Hematopoietic multipotent progenitor cell treated with erythropoietin and hydrocortisone succinate and interleukin-3 and kit ligand, for 4 days (in vitro differentiated cells): ENCODE results near the gene AAGAB.
A peak's percentile ranks its signal among the peaks of the same experiment; 100 is the strongest.
"Not testable (repeated sequence)": the region's sequence is repeated elsewhere in the genome, so short reads cannot be mapped to it uniquely, and the experiment has no call there.

Experiments
- DNase-seq: peaks from one replicate; pipeline ENCODE4 v3.0.0-alpha.2; 2015

The AAGAB gene

GRCh38 chr15:67254238-67255175 is at the start of gene AAGAB, which contains the start of gene IQCH:
Gene AAGAB (minus strand): TSS chr15:67254661. CDS start chr15:67254631, 30 bp downstream.
Gene IQCH (plus strand): TSS chr15:67254786. CDS start chr15:67254897, 111 bp downstream.
- DNase-seq = peak; percentile 98

DNA sequence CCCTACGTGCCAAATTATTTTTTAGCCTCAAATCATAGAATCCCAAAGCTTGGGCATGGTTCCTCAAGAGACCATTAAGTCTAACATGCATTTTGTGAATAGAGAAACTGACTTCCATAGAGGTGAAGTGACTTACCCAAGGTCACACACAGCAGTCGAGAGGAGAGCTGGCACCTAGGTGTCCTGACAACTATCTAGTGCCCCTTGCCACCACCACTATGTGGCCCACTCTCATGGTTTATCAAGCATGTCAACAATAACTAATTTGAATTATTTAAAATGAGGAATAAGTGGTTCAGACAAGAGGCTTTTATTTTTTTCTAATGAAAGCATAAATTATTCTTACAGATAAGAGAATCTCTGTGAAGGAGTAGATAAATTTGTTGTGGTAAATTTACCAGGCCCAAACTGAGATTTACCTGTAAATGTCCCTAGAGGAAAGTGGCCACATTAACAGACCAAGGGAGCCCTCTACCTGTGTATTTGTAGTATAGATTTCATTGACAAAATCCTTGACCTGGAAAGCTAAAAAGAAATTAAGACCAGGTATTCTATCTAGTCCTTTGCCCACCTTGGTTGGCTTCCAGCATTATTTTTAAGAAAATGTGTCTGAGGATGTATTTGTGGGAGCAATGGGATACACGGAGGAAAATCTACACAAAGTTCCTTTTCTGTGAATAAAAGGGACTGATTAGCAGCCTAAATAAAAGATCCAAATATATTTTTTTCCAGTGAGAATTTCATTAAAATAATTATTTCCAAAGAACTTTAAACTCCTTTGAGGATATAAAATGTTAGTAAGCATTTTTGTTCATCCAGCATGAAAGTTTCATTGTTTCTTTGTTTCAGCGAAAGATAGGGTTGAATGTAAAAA is 49.3 kb upstream of the AAGAB start:
- DNase-seq = peak; percentile 58

DNA sequence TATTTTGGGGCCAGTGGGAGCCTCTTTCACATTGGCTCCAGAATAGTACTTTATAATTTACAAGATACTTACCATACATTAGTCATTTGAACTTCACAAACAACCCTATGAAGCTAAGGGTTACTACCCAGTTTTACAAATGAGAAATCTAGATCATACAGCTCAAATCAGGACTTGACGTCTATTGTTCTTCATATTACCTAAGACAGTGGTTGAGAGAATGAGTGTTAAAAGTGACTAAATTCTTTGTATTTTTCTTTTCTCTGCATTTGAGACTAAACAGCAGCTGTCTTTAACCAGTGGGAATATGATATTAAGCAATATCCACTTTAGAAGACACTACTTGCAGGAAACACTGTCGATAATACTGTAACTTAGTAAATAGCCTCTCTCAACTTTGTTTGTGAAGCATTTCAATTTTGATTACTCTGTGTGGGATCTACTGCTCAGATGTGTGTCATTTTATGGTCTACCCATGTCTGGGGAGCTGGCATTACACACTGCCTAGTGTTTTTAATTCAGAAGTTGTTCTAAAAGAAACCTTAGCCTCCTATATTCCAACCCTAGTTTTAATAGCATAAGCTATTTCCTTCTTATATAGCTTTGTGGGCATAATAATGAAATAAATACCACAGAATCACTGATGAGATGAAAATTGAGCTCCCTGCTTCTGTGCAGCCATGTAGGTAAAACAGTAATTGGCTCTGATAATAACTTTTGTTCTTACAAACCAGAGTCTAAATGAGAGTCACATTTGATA is 46.0 kb upstream of the AAGAB start:
- DNase-seq = no peak

DNA sequence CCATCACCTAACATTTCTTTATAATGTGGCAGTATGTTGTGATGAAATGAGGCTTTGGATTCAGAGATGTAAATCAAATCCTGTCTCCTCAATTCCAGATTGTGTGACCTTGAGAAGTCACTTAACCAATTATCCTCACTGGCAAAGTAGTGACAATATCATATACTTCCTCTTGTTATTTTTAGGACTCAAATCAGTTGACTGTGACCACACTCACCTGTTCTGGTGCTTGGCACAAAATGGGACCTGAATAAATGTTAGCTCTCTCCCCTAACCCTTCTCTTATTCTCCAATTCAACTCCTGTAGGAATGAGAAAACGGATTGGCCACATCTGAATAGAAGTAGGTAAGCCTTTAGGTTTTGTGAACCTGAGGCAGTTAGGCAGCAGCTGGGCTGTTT is 42.2 kb upstream of the AAGAB start:
- DNase-seq = no peak

- DNase-seq = no peak
These were observed 41.7 kb upstream of the AAGAB start for GRCh38 chr15:67296188-67296587.

GRCh38 chr15:67290319-67290718 is 35.9 kb upstream of the AAGAB start:
- peak; percentile 13 for DNase-seq

DNA sequence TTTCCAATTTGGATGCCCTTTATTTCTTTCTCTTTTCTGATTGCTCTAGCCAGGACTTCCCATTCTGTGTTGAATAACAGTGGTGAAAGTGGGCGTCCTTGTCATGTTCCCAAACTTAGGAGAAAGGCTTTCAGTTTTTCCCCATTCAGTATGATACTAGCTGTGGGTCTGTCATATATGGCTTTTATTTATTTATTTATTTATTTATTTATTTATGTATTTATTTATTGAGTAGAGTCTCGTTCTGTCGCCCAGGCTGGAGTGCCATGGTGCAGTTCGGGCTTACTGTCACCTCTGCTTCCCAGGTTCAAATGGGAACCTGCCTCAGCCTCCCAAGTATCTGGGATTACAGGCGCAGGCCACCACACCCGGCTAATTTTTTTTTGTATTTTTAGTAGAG is 31.9 kb upstream of the AAGAB start:
- DNase-seq = not testable (repeated sequence)

DNA sequence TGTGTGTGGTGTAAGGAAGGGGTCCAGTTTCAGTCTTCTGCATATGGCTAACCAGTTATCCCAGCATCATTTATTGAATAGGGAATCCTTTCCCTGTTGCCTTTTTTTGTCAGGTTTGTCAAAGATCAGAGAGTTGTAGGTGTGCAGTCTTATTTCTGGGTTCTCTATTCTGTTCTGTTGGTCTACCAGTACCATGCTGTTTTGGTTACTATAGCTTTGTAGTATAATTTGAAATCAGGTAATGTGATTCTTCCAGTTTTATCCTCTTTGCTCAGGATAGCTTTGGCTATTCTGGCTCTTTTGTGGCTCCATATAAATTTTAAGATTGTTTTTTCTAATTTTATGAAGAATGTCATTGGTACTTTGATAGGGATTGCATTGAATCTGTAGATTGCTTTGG is 31.2 kb upstream of the AAGAB start:
- not testable (repeated sequence) for DNase-seq

DNA sequence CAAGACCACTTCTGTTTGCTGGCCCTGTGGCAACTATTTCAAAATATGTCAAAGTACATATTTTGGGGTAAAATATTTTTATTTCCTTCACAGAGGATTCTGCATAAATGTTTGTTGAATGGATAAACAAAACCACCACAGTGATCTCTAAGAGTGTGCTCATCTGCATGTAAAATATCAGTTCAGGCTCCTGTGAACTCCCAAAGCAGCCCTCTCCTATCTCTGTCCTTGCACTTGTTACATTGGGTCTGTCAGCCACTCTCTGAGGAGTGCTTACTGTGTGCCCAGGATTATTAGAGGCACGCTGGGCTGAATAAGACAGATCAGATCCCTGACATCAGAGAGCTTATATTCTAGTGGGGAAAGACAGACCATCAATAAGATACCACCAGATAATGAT is 27.3 kb upstream of the AAGAB start:
- DNase-seq = no peak

GRCh38 chr15:67280217-67280616 is 25.8 kb upstream of the AAGAB start:
- no peak for DNase-seq

GRCh38 chr15:67276666-67277065 is 22.2 kb upstream of the AAGAB start:
- no peak for DNase-seq

DNA sequence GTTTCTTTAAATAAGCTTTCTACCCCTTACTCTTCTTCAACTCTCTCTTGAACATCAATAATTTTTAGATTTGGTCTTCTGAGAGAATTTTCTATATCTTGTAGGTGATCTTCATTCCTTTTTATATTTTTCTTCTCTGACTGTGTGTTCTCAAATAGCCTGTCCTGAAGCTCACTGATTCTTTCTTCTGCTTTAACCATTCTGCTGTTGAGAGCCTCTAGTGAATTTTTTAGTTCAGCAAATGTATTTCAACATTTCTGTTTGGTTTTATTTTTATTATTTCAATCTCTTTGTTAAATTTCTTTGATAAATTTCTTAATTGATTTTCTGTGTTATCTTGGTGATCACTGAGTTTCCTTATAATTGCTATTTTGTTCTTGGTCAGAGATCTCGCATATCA is 19.8 kb upstream of the AAGAB start:
- no peak for DNase-seq

DNA sequence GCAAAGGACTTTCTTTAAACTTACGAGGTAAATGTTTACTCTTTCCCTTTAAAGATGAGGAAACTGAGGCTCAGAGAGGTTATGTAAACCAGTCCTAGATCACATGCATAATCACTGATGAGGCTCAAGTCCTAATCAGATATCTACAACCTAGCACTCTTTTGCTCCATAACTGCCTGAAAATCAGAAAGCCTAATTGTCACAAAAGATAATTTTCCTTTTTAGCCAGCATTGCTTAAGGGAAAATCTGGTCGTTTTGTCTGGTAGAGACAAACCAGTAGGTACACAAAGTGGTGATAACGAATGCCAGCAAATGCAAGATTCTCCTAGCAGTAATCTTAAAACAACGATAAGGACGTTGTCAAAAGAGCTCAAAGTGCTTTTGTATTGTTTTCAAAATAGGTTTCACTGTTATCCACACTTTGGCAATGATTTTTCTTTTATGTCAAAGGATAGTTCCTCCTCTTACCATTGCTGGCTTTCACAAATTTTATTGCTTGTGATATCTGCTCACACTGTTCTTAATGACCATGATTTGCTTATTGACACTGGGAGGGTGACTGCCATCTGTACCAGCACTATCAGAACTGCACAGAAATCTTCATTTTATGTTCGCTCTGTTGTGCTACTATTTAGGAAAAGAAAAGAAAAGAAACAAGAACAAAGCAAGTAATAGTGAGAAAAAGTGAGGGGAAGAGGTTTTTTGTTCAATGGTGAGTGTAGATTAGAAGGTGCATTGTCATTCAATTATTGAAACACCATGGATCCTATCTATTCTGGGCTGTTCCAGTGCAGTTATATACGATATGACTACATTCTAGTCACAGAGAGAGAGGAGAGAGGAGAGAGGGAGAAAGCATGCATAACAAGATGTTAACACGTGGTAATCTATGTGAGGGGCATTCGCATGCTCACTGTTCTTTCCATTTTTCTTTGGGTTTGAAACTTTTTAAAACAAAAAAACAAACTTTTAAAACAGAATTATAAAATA is 13.8 kb upstream of the AAGAB start:
- no peak for DNase-seq

DNA sequence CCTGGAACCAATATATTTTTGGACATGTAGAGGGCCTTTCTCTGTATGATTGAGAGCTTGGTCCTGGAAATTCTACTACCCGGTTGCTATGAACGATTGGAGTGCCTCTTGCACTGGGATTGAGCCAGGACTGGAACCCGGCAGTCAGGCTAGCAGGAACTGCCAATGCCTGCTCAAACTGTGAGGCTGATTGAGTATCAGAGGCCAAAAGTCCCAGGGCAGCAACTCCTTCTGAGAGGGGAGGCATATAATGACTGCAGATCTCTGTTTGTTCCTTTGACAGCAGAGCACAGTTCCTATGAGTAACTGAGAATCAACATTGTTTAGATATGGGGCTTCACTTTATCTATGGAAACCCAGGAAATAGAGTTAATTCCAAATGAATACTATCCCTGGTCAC is 13.0 kb upstream of the AAGAB start:
- no peak for DNase-seq

DNA sequence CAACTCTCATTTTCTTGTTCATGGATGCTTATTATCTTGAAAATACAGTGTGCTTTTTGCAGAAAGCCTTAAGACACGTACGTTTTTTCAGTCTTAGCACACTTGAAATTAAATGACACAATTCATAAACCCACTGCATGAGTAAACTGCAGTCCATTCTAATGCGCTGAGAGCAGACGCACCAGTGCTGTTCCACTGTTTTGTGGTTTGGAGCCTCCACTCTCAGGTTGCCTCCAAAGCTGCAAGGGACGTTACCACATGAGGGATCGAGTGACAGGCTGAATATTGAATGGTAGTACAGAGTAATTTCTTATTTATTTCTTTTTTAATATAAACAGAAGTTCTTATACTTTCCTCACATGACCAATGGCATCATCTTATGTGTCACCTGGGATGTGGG is 12.4 kb upstream of the AAGAB start:
- no peak for DNase-seq

DNA sequence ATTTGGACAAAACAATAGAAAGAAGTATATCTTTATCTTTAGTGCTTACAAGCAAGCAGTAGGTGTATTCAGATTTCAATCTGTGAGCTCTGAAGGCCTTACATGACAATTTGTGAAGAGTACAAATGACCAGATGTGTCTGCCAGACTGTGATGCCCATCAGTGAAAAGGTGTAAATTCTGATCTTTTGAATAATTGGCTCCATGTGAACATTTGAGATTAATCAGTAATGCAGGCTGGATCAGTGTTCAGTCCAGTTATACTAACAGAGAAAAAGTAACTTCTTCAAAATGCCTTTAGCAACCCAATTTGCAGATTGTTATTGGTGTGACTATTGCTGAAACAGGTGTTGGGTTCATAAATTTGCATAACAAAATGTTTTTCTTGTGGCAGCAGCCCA is 5.3 kb upstream of the AAGAB start:
- DNase-seq = no peak

DNA sequence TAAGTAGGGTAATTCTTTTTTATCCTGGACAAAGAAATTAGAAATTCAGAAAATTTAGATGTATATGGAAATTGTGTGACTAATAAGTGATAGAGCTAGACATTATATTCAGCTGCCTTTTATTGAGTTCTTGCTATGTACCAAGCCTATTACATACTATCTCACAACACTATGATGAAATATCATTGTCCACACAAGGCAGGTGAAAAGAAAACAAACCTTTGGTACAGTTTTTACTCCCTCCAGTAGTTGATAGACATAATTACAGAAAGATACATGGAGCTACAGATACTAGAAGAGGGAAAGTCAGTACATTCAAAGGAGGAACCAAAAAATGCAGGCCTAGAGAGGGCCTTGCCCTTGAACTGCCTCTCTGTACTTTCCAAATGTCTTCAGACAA is 4.9 kb upstream of the AAGAB start:
- no peak for DNase-seq

- DNase-seq = not testable (repeated sequence)
These were observed 4.0 kb upstream of the AAGAB start for GRCh38 chr15:67258412-67258811.

GRCh38 chr15:67256051-67256450 is 1.6 kb upstream of the AAGAB start:
- DNase-seq = no peak

DNA sequence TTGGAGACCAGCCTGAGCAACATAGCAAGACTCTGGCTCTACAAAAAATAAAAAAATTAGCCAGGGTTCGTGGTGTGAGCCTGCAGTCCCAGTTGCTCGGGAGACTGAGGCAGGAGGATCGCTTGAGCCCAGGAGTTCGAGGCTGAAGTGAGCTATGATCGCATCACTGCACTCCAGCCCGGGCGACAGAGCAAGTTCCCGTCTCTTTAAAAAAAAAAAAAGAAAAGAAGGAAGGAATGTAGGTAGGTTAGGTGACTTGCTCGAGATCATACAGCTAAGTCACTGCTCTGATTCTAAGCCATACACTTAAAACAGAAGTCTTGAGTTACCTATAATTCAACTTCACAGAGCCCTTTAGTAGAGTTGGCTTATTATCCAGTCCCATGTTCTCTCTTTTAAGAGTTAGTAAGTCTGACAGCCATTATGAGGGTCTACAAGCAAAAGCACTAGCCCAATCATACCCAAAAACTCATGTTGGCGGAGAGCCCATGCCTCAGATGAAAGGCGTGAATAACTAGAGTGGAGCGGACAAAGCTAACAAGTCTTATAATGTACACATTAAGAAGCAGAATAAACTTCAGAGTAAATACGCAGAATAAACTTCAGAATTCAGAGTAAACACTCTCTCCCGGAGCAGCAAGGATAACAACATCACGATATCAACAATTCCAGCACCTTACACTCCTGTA is 768 bp downstream of the AAGAB start:
- DNase-seq = no peak

DNA sequence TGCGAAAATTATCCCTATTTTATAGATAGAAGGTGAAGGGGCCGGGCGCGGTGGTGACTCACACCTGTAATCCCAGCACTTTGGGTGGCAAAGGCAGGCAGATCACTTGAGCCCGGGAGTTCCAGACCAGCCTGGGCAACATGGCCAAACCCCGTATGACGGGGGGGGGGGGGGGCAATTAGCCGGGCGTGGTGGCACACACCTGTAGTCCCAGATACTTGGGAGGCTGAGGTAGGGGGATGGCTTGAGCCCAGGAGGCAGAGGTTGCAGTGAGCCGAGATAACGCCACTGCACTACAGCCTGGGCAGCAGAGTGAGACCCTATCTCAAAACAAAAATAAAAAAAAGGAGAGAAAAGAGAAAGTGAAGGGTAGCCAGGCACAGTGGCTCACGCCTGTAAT is 1.4 kb downstream of the AAGAB start:
- no peak for DNase-seq
